Measurements from ENCODE around the gene FBXL14.
"Not testable (repeated sequence)": the region's sequence is repeated elsewhere in the genome, so short reads cannot be mapped to it uniquely, and the experiment has no call there.

FBXL14 gene

GRCh38 chr12:1564067-1564466 lies 30.3 kb downstream of the FBXL14 start:
- WGBS, result 88% methylated on average over 2 of the region's 2 CpGs
- no peaks in the 10 kb centered on the region for H3K36me3 ChIP-seq (ENCODE audit: insufficient read depth, low read length)
- no peaks in the 10 kb centered on the region for H3K27me3 ChIP-seq (ENCODE audit: insufficient read depth, low read length)
- no peak overlapping the region for H3K4me3 ChIP-seq (ENCODE audit: low read length)
- H3K9me3 ChIP-seq (ENCODE audit: insufficient read depth, low read depth, low read length), result no peaks in the 10 kb centered on the region
- no peak overlapping the region for H3K27ac ChIP-seq (ENCODE audit: low read depth, low read length)
- 0 out of 2 replicates have a peak, but pooled peaks cover 7% of the 10 kb centered on the region for H3K4me1 ChIP-seq (ENCODE audit: insufficient read depth, low read length)
- no peak overlapping the region for H3K9ac ChIP-seq (ENCODE audit: low read depth, low read length)

- Histone ChIP-seq H3K4me3 (ENCODE audit: low read length) (no peak overlapping the region), H3K9ac (ENCODE audit: low read depth, low read length) (no peak overlapping the region), H3K4me1 (ENCODE audit: insufficient read depth, low read length) (0 out of 2 replicates have a peak, but pooled peaks cover 7% of the 10 kb centered on the region), H3K9me3 (ENCODE audit: insufficient read depth, low read depth, low read length) (no peaks in the 10 kb centered on the region), H3K27me3 (ENCODE audit: insufficient read depth, low read length) (no peaks in the 10 kb centered on the region), H3K36me3 (ENCODE audit: insufficient read depth, low read length) (no peaks in the 10 kb centered on the region), H3K27ac (ENCODE audit: low read depth, low read length) (no peak overlapping the region)
- WGBS, result 95% methylated on average over 18 of the region's 18 CpGs
These were observed 31.5 kb downstream of the FBXL14 start for GRCh38 chr12:1562813-1563407.

GRCh38 chr12:1560704-1561103 lies 33.7 kb downstream of the FBXL14 start:
- H3K9me3 ChIP-seq (ENCODE audit: insufficient read depth, low read depth, low read length), result no peaks in the 10 kb centered on the region
- H3K4me1 ChIP-seq (ENCODE audit: insufficient read depth, low read length), result no peaks in the 10 kb centered on the region
- H3K27me3 ChIP-seq (ENCODE audit: insufficient read depth, low read length), result no peaks in the 10 kb centered on the region
- H3K9ac ChIP-seq (ENCODE audit: low read depth, low read length), result no peak overlapping the region
- H3K36me3 ChIP-seq (ENCODE audit: insufficient read depth, low read length), result no peaks in the 10 kb centered on the region
- WGBS, result 96% methylated on average over 5 of the region's 6 CpGs
- H3K27ac ChIP-seq (ENCODE audit: low read depth, low read length), result no peak overlapping the region
- no peak overlapping the region for H3K4me3 ChIP-seq (ENCODE audit: low read length)

- Histone ChIP-seq H3K4me3 (ENCODE audit: low read length) (no peak overlapping the region), H3K36me3 (ENCODE audit: insufficient read depth, low read length) (no peaks in the 10 kb centered on the region), H3K4me1 (ENCODE audit: insufficient read depth, low read length) (no peaks in the 10 kb centered on the region), H3K9me3 (ENCODE audit: insufficient read depth, low read depth, low read length) (no peaks in the 10 kb centered on the region), H3K9ac (ENCODE audit: low read depth, low read length) (no peak overlapping the region), H3K27me3 (ENCODE audit: insufficient read depth, low read length) (no peaks in the 10 kb centered on the region), H3K27ac (ENCODE audit: low read depth, low read length) (no peak overlapping the region)
- WGBS, result 75% methylated on average over 6 of the region's 6 CpGs
These were observed 34.7 kb downstream of the FBXL14 start for GRCh38 chr12:1559676-1560091.

GRCh38 chr12:1558108-1558507 lies 36.3 kb downstream of the FBXL14 start:
- WGBS, result 90% methylated on average over 15 of the region's 15 CpGs
- H3K27ac ChIP-seq (ENCODE audit: low read depth, low read length); H3K36me3 ChIP-seq (ENCODE audit: insufficient read depth, low read length); H3K27me3 ChIP-seq (ENCODE audit: insufficient read depth, low read length); H3K4me1 ChIP-seq (ENCODE audit: insufficient read depth, low read length); H3K9me3 ChIP-seq (ENCODE audit: insufficient read depth, low read depth, low read length); H3K9ac ChIP-seq (ENCODE audit: low read depth, low read length); H3K4me3 ChIP-seq (ENCODE audit: low read length): not testable (repeated sequence)

GRCh38 chr12:1553987-1554982 lies 40.1 kb downstream of the FBXL14 start:
- Histone ChIP-seq H3K4me3 (ENCODE audit: low read length) (no peak overlapping the region), H3K36me3 (ENCODE audit: insufficient read depth, low read length) (no peaks in the 10 kb centered on the region), H3K27me3 (ENCODE audit: insufficient read depth, low read length) (no peaks in the 10 kb centered on the region), H3K27ac (ENCODE audit: low read depth, low read length) (no peak overlapping the region), H3K4me1 (ENCODE audit: insufficient read depth, low read length) (no peaks in the 10 kb centered on the region), H3K9ac (ENCODE audit: low read depth, low read length) (no peak overlapping the region), H3K9me3 (ENCODE audit: insufficient read depth, low read depth, low read length) (no peaks in the 10 kb centered on the region)
- 86% methylated on average over 14 of the region's 14 CpGs for WGBS

GRCh38 chr12:1553536-1553935 lies 40.8 kb downstream of the FBXL14 start:
- H3K9me3 ChIP-seq (ENCODE audit: insufficient read depth, low read depth, low read length), result no peaks in the 10 kb centered on the region
- no peak overlapping the region for H3K27ac ChIP-seq (ENCODE audit: low read depth, low read length)
- no peaks in the 10 kb centered on the region for H3K4me1 ChIP-seq (ENCODE audit: insufficient read depth, low read length)
- no peaks in the 10 kb centered on the region for H3K27me3 ChIP-seq (ENCODE audit: insufficient read depth, low read length)
- WGBS, result 91% methylated on average over 14 of the region's 14 CpGs
- H3K36me3 ChIP-seq (ENCODE audit: insufficient read depth, low read length), result no peaks in the 10 kb centered on the region
- no peak overlapping the region for H3K9ac ChIP-seq (ENCODE audit: low read depth, low read length)
- no peak overlapping the region for H3K4me3 ChIP-seq (ENCODE audit: low read length)

GRCh38 chr12:1552911-1553491 lies 41.4 kb downstream of the FBXL14 start:
- Histone ChIP-seq H3K4me3 (ENCODE audit: low read length) (no peak overlapping the region), H3K27ac (ENCODE audit: low read depth, low read length) (no peak overlapping the region)
- whole genome bisulfite sequencing, result 92% methylated on average over 12 of the region's 12 CpGs

GRCh38 chr12:1552171-1552570 lies 42.2 kb downstream of the FBXL14 start:
- Histone ChIP-seq H3K27me3 (ENCODE audit: insufficient read depth, low read length) (no peaks in the 10 kb centered on the region; the same call in 1 of the 2 replicates), H3K4me1 (ENCODE audit: insufficient read depth, low read length) (no peaks in the 10 kb centered on the region), H3K4me3 (ENCODE audit: low read length) (no peak overlapping the region), H3K9me3 (ENCODE audit: insufficient read depth, low read depth, low read length) (no peaks in the 10 kb centered on the region), H3K9ac (ENCODE audit: low read depth, low read length) (no peak overlapping the region), H3K27ac (ENCODE audit: low read depth, low read length) (no peak overlapping the region), H3K36me3 (ENCODE audit: insufficient read depth, low read length) (no peaks in the 10 kb centered on the region)
- 87% methylated on average over 2 of the region's 2 CpGs for WGBS

More at GRCh38 chr12:1552911-1553491, 41.4 kb downstream of the FBXL14 start:
- H3K36me3 ChIP-seq (ENCODE audit: insufficient read depth, low read length), result no peaks in the 10 kb centered on the region
- H3K4me1 ChIP-seq (ENCODE audit: insufficient read depth, low read length), result no peaks in the 10 kb centered on the region
- H3K27me3 ChIP-seq (ENCODE audit: insufficient read depth, low read length), result no peaks in the 10 kb centered on the region
- H3K9me3 ChIP-seq (ENCODE audit: insufficient read depth, low read depth, low read length), result no peaks in the 10 kb centered on the region
- H3K9ac ChIP-seq (ENCODE audit: low read depth, low read length), result no peak overlapping the region

GRCh38 chr12:1551496-1551895 lies 42.9 kb downstream of the FBXL14 start:
- Histone ChIP-seq H3K27ac (ENCODE audit: low read depth, low read length) (no peak overlapping the region), H3K4me3 (ENCODE audit: low read length) (no peak overlapping the region)
- 94% methylated on average over 6 of the region's 6 CpGs for WGBS

More at GRCh38 chr12:1551496-1551895, 42.9 kb downstream of the FBXL14 start:
- Histone ChIP-seq H3K4me1 (ENCODE audit: insufficient read depth, low read length) (no peaks in the 10 kb centered on the region), H3K36me3 (ENCODE audit: insufficient read depth, low read length) (no peaks in the 10 kb centered on the region), H3K9ac (ENCODE audit: low read depth, low read length) (no peak overlapping the region), H3K27me3 (ENCODE audit: insufficient read depth, low read length) (no peaks in the 10 kb centered on the region; the same call in 1 of the 2 replicates), H3K9me3 (ENCODE audit: insufficient read depth, low read depth, low read length) (no peaks in the 10 kb centered on the region)
